ENCODE results near the gene TMIGD1.

DNA sequence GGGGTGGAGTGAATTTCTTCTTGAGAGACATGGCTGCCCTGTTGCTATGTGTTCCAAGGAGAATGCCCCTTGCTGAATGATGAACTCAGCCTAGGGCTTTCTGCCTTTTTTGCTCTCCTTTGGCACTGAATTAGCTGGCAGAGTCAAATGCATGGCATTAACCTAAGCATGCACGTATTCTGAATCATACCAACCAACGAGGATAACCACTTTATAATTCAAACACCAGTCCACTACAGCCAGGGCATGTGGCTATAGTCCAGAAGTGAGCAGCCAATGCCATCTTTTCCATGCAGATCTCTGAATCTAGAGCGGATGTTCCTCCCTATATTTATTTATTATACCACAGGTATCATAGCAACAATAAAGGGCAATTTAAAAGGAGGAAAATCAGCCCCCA, 15.7 kb downstream of the TMIGD1 start:
- no peak for TF ChIP-seq EZH2 (optimal IDR thresholded peaks at IDR 0.05; ENCODE audit: low read depth, low read length)
- no peak for TF ChIP-seq CTCF (IDR thresholded peaks at IDR 0.05; ENCODE audit: low read length)
- TF ChIP-seq EZH2phosphoT487 (IDR thresholded peaks at IDR 0.05; ENCODE audit: low read length): no peak
